Fibroblast of skin of right biceps (primary cell): ENCODE data around the gene CCDC171.
A peak's percentile ranks its signal among the peaks of the same experiment; 100 is the strongest.
"Not testable (repeated sequence)": the region's sequence is repeated elsewhere in the genome, so short reads cannot be mapped to it uniquely, and the experiment has no call there.

ENCODE experiments used
- DNase-seq: peaks from one replicate; pipeline ENCODE4 v3.0.0-alpha.2; 2013

The CCDC171 gene

GRCh38 chr9:15769547-15769946 lies 216.7 kb downstream of the CCDC171 start:
- DNase-seq = no peak

- DNase-seq = no peak
Measured at GRCh38 chr9:15778861-15779260, 226.0 kb downstream of the CCDC171 start.

- no peak for DNase-seq
Measured at GRCh38 chr9:15782106-15782505, 229.3 kb downstream of the CCDC171 start.

- no peak for DNase-seq
Measured at GRCh38 chr9:15785584-15785983, 232.7 kb downstream of the CCDC171 start.

GRCh38 chr9:15786616-15787015 lies 233.8 kb downstream of the CCDC171 start:
- DNase-seq = no peak

- not testable (repeated sequence) for DNase-seq
Measured at GRCh38 chr9:15810219-15810899, 257.5 kb downstream of the CCDC171 start.

GRCh38 chr9:15813076-15813475 lies 260.2 kb downstream of the CCDC171 start:
- DNase-seq = no peak

- peak; percentile 28 for DNase-seq
Measured at GRCh38 chr9:15824310-15824709, 271.5 kb downstream of the CCDC171 start.

GRCh38 chr9:15831384-15831783 lies 278.5 kb downstream of the CCDC171 start:
- peak; percentile 4 for DNase-seq

GRCh38 chr9:15834541-15834940 lies 281.7 kb downstream of the CCDC171 start:
- DNase-seq = peak; percentile 42

GRCh38 chr9:15837079-15837679 lies 284.3 kb downstream of the CCDC171 start:
- peak; percentile 60 for DNase-seq

- no peak for DNase-seq
Measured at GRCh38 chr9:15842051-15842450, 289.2 kb downstream of the CCDC171 start.

GRCh38 chr9:15843316-15843715 lies 290.5 kb downstream of the CCDC171 start:
- no peak for DNase-seq

GRCh38 chr9:15843931-15844330 lies 291.1 kb downstream of the CCDC171 start:
- DNase-seq = no peak

GRCh38 chr9:15846611-15847010 lies 293.8 kb downstream of the CCDC171 start:
- DNase-seq = no peak

- no peak for DNase-seq
Measured at GRCh38 chr9:15849871-15850270, 297.0 kb downstream of the CCDC171 start.

GRCh38 chr9:15851766-15852165 lies 298.9 kb downstream of the CCDC171 start:
- no peak for DNase-seq

GRCh38 chr9:15856591-15856990 lies 303.7 kb downstream of the CCDC171 start:
- DNase-seq = peak; percentile 76

- DNase-seq = no peak
Measured at GRCh38 chr9:15867334-15867733, 314.5 kb downstream of the CCDC171 start.

- no peak for DNase-seq
Measured at GRCh38 chr9:15867988-15868387, 315.1 kb downstream of the CCDC171 start.

GRCh38 chr9:15873573-15874177 lies 320.8 kb downstream of the CCDC171 start:
- DNase-seq = peak; percentile 64

- DNase-seq = no peak
Measured at GRCh38 chr9:15882328-15882727, 329.5 kb downstream of the CCDC171 start.

GRCh38 chr9:15882883-15883282 lies 330.0 kb downstream of the CCDC171 start:
- no peak for DNase-seq

GRCh38 chr9:15885464-15885863 lies 332.6 kb downstream of the CCDC171 start:
- DNase-seq = no peak
